WERI-Rb-1 (cell line): ENCODE data around the gene MTCL1.

Experiments used
- DNase-seq: peaks from one replicate; pipeline ENCODE4 v3.0.0-alpha.2; 2020
- H3K27ac ChIP-seq: fragments of 250-450 bp; sonication (Bioruptor Pico); 2 replicates; pipeline ENCODE4 v1.5.1; 2020; ENCODE audit warnings: mild to moderate bottlenecking, moderate library complexity
- H3K27me3 ChIP-seq: fragments of 250-450 bp; sonication (Bioruptor Pico); 2 replicates; pipeline ENCODE4 v1.5.1; 2021; ENCODE audit warnings: mild to moderate bottlenecking, low read depth, moderate library complexity; ENCODE audit not compliant: insufficient read depth, severe bottlenecking
- H3K36me3 ChIP-seq: fragments of 250-450 bp; sonication (Bioruptor Pico); 2 replicates; pipeline ENCODE4 v1.5.1; 2020; ENCODE audit warnings: mild to moderate bottlenecking, moderate library complexity
- H3K4me3 ChIP-seq: 2 replicates; pipeline ENCODE4 v1.5.1; 2011; ENCODE audit warnings: low read depth, mild to moderate bottlenecking, control low read depth, low read length
- H3K9me3 ChIP-seq: fragments of 250-450 bp; sonication (Bioruptor Pico); 2 replicates; pipeline ENCODE4 v1.5.1; 2021; ENCODE audit warnings: mild to moderate bottlenecking, moderate library complexity; ENCODE audit not compliant: severe bottlenecking
- CTCF ChIP-seq: IDR thresholded peaks from 2 replicates; pipeline ENCODE4 v1.5.1; 2011; ENCODE audit warnings: low read depth, mild to moderate bottlenecking, control low read depth, inconsistent platforms, low read length

MTCL1 gene

GRCh38 chr18:8826514-8826913, 121.2 kb downstream of the MTCL1 start:
- no peak for DNase-seq
- H3K4me3 ChIP-seq: no peak overlapping the region
- no peaks in the 10 kb centered on the region for H3K9me3 ChIP-seq
- no peak overlapping the region for H3K27ac ChIP-seq
- H3K27me3 ChIP-seq: no peaks in the 10 kb centered on the region
- no peak for TF ChIP-seq CTCF
- H3K36me3 ChIP-seq: no peaks in the 10 kb centered on the region; the same call in 1 of the 2 replicates

GRCh38 chr18:8826971-8827370, 121.6 kb downstream of the MTCL1 start:
- no peaks in the 10 kb centered on the region; the same call in 1 of the 2 replicates for H3K36me3 ChIP-seq
- TF ChIP-seq CTCF: no peak
- no peak for DNase-seq
- H3K27ac ChIP-seq: no peak overlapping the region
- no peaks in the 10 kb centered on the region for H3K27me3 ChIP-seq
- H3K4me3 ChIP-seq: no peak overlapping the region
- H3K9me3 ChIP-seq: no peaks in the 10 kb centered on the region

- no peak for TF ChIP-seq CTCF
- no peaks in the 10 kb centered on the region; the same call in 1 of the 2 replicates for H3K36me3 ChIP-seq
- H3K27me3 ChIP-seq: no peaks in the 10 kb centered on the region
- no peak overlapping the region for H3K4me3 ChIP-seq
- H3K9me3 ChIP-seq: no peaks in the 10 kb centered on the region
- no peak overlapping the region for H3K27ac ChIP-seq
- no peak for DNase-seq
Observed at GRCh38 chr18:8828300-8828699, 122.9 kb downstream of the MTCL1 start.

DNA sequence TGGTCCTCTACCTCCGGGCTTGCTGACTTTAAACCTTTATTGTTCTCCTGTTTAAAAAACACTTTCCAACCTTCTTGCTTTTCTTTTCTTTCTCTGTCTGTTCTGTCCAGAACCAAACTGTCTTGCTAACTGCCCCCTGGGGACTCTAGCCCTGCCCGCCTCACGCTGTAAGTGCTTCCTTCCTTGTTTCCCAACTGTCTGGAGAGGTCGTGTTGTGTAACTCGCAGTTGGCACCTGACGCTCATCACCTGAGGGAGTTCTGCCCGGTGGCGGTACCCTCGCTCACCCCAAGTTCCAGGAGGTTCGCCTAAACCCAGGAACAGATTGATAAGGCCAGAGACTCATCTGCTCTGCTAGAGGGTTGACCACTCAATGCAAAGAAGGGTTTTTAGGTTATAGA, 123.4 kb downstream of the MTCL1 start:
- H3K4me3 ChIP-seq: no peak overlapping the region
- no peaks in the 10 kb centered on the region for H3K9me3 ChIP-seq
- TF ChIP-seq CTCF: no peak
- no peaks in the 10 kb centered on the region; the same call in 1 of the 2 replicates for H3K36me3 ChIP-seq
- no peaks in the 10 kb centered on the region for H3K27me3 ChIP-seq
- no peak overlapping the region for H3K27ac ChIP-seq
- no peak for DNase-seq

DNA sequence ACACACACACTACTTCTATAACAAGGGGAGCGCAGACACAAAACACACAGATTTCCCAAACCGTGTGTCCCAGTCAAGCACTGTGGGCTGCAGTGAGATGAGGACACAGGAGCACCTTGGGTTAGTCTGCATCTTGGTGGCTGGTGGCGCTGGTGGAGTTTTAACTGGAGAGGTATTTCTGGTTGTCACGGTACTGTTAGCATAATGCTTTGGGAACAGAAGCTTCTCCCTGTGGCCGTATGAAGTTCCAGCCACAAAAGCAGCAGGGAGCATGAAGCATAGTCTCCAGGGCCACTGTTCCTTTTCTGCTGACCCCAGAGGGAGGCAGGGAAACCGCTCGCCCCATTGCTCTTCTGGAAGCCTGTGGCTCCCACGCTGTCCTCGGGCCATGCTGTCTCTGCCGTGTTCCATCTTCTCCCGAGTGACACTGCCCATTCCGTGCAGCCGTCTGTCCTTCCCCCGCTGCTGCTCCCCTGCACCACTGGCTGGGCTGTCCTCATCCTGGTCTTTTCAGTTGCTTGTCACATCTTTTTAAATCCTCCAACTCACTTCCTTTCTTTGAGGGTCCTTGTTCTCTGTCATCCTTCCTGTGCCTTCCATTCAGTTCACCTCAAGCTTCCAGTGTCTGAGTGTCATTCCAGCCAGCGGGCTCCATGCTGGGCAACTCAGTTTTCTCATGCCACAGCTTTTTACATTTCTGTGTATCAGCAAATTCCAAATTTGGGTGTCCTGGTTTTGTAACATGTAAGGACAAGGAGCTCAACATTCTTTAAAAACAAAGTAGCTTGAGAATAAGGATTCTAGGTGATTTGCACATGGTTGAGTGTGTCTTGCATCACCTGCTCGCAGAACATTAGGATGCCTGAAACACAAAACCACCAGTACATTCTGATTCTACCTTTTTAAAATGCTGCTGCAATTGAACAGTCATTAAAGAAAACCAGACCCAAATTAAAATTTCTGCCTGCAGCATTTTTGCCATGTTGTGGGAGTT, 125.0 kb downstream of the MTCL1 start:
- no peak for TF ChIP-seq CTCF
- H3K36me3 ChIP-seq: no peaks in the 10 kb centered on the region
- H3K27ac ChIP-seq: no peak overlapping the region
- DNase-seq: no peak
- H3K4me3 ChIP-seq: no peak overlapping the region
- H3K9me3 ChIP-seq: no peaks in the 10 kb centered on the region
- H3K27me3 ChIP-seq: no peaks in the 10 kb centered on the region

- Histone ChIP-seq H3K36me3 (no peaks in the 10 kb centered on the region), H3K9me3 (no peaks in the 10 kb centered on the region), H3K27ac (no peak overlapping the region), H3K4me3 (no peak overlapping the region), H3K27me3 (no peaks in the 10 kb centered on the region)
- TF ChIP-seq CTCF: no peak
- no peak for DNase-seq
Observed at GRCh38 chr18:8831112-8831511, 125.8 kb downstream of the MTCL1 start.
